Activated CD8-positive, alpha-beta memory T cell treated with anti-CD3 and anti-CD28 coated beads for 48 hours (primary cell): ENCODE results near the gene SLC9A9.
A peak's percentile ranks its signal among the peaks of the same experiment; 100 is the strongest.
"Not testable (repeated sequence)": the region's sequence is repeated elsewhere in the genome, so short reads cannot be mapped to it uniquely, and the experiment has no call there.

ENCODE experiments used
- DNase-seq, 3 experiments: peaks; one replicate each; pipeline ENCODE4 v3.0.0-alpha.2; 2020; ENCODE audit warnings: low read depth in 2 of 3, low spot score in 2 of 3

SLC9A9 gene

GRCh38 chr3:143698682-143699303 lies 149.5 kb downstream of the SLC9A9 start:
- DNase-seq = no peak

GRCh38 chr3:143697975-143698374 lies 150.3 kb downstream of the SLC9A9 start:
- no peak for DNase-seq

GRCh38 chr3:143695333-143695732 lies 152.9 kb downstream of the SLC9A9 start:
- not testable (repeated sequence) for DNase-seq

- no peak for DNase-seq
Measured at GRCh38 chr3:143693506-143693905, 154.8 kb downstream of the SLC9A9 start.

- no peak for DNase-seq
Measured at GRCh38 chr3:143686638-143687197, 161.6 kb downstream of the SLC9A9 start.

- DNase-seq = no peak
Measured at GRCh38 chr3:143685491-143685890, 162.8 kb downstream of the SLC9A9 start.

- DNase-seq = no peak
Measured at GRCh38 chr3:143677430-143677829, 170.8 kb downstream of the SLC9A9 start.

- no peak for DNase-seq
Measured at GRCh38 chr3:143676747-143677146, 171.5 kb downstream of the SLC9A9 start.

GRCh38 chr3:143676021-143676420 lies 172.2 kb downstream of the SLC9A9 start:
- DNase-seq = no peak

- peak; percentile 13 to 71 (median 23) for DNase-seq
Measured at GRCh38 chr3:143674100-143674968, 173.9 kb downstream of the SLC9A9 start.

GRCh38 chr3:143672396-143673165 lies 175.7 kb downstream of the SLC9A9 start:
- no peak for DNase-seq

- no peak for DNase-seq
Measured at GRCh38 chr3:143671626-143672025, 176.6 kb downstream of the SLC9A9 start.

GRCh38 chr3:143668924-143669790 lies 179.1 kb downstream of the SLC9A9 start:
- DNase-seq = no peak

- no peak for DNase-seq
Measured at GRCh38 chr3:143668385-143668784, 179.9 kb downstream of the SLC9A9 start.

- no peak for DNase-seq
Measured at GRCh38 chr3:143661677-143662076, 186.6 kb downstream of the SLC9A9 start.

GRCh38 chr3:143658861-143659260 lies 189.4 kb downstream of the SLC9A9 start:
- no peak for DNase-seq

- no peak for DNase-seq
Measured at GRCh38 chr3:143658116-143658515, 190.2 kb downstream of the SLC9A9 start.

- no peak for DNase-seq
Measured at GRCh38 chr3:143657391-143657790, 190.9 kb downstream of the SLC9A9 start.

- DNase-seq = no peak
Measured at GRCh38 chr3:143654906-143655305, 193.4 kb downstream of the SLC9A9 start.

GRCh38 chr3:143653935-143654334 lies 194.3 kb downstream of the SLC9A9 start:
- no peak for DNase-seq
